GM19438 (cell line): Measurements from ENCODE around the gene LATS1.
"Not testable (repeated sequence)": the region's sequence is repeated elsewhere in the genome, so short reads cannot be mapped to it uniquely, and the experiment has no call there.

Experiments
- ATAC-seq: cut with Tn5 transposase; IDR thresholded peaks from one replicate; pipeline ENCODE4 v1.9.1; 2021; ENCODE audit warnings: low read depth; ENCODE audit not compliant: unreplicated experiment

LATS1 gene

GRCh38 chr6:149729824-149730223 is 11.9 kb upstream of the LATS1 start:
- ATAC-seq = no peak

DNA sequence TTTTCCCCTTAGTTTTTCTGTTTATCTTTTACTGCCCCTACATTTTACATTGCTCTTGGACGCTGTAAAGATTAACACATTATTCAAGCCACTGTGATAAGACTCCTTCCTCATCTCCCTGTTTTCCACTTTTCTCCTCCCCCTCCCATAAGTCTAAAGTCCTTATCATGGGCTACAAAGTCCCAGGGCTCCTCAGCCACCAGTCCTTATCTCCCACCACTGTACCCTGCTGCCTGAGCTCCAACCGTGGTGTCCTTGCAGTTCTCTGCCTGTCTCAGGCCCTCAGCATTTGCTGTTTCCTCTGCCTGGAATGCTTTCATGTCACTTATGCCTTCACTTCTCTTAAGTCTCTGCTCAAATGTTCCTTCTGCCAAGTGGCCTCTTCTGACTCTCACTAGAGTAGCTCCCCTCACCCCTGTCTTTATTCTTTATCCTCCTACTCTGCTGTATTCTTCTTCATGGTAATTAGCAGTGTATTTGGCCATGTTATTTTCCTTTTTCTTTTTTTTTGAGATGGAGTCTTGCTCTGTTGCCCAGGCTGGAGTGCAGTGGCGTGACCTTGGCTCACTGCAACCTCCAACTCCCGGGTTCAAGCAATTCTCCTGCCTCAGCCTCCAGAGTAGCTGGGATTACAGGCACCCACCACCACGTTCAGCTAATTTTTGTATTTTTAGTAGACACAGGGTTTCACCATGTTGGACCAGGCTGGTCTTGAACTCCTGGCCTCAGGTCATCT is 10.8 kb upstream of the LATS1 start:
- no peak for ATAC-seq

- ATAC-seq = no peak
These were observed 10.0 kb upstream of the LATS1 start for GRCh38 chr6:149727793-149728498.

GRCh38 chr6:149725785-149726184 is 7.9 kb upstream of the LATS1 start:
- ATAC-seq = no peak

- ATAC-seq = no peak
These were observed 6.0 kb upstream of the LATS1 start for GRCh38 chr6:149723771-149724417.

DNA sequence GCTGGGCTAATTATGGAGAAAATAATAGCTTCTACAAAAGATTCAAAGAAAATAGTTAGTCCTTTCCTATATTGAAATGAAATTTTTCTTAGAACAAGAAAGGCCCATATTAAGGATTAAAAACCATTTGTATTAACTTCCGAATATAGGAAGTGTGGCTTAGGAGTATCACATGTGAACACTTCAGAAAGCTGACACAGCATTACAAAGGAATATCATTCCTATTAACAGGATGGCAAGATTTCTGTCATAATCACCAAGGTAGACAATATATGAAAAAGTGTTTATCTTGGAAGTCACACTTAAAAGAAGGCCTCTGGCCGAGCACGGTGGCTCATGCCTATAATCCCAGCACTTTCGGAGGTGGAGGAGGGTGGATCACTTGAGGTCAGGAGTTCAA is 5.4 kb upstream of the LATS1 start:
- ATAC-seq = no peak

- no peak for ATAC-seq
These were observed 1.6 kb upstream of the LATS1 start for GRCh38 chr6:149719531-149719930.

- ATAC-seq = no peak
These were observed 680 bp downstream of the LATS1 start for GRCh38 chr6:149717255-149717587.

DNA sequence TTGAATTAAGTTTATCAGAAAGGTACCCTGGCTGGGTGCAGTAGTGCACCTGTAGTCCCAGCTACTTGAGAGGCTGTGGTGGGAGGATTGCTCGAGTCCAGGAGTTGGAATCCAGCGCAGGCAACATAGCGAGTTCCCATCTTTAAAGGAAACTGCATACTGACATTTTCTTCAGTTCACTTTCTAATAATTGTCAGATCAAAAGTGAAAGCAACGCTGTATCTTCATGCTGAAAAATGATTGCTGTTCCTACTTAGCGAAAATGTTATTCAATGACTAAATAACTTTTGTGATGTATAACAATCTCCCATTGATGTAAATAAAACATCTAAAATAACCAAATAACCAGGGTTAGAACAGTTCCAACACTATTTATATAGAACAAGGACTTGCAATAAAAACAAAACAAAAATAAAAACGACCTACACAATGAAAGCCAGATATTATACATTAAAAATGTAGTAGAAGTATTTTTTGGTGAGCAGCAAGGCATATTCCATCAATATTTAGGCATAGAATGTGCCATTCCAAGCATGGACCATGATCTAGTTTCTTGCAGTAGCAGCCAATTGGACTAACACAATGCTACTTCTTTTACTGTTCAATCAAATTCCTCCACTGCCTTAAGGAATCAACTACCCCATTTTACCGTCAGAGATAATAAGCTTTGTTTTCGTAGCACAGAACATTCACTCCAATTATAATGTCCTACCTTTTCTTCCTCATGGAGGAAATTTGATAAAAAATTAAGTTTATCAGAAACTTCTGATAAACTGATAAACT is 1.5 kb downstream of the LATS1 start:
- no peak for ATAC-seq

GRCh38 chr6:149714442-149714841 is 3.5 kb downstream of the LATS1 start:
- ATAC-seq = no peak

- ATAC-seq = no peak
These were observed 6.2 kb downstream of the LATS1 start for GRCh38 chr6:149711711-149712110.

GRCh38 chr6:149701714-149702113 is 16.2 kb downstream of the LATS1 start:
- ATAC-seq = no peak

DNA sequence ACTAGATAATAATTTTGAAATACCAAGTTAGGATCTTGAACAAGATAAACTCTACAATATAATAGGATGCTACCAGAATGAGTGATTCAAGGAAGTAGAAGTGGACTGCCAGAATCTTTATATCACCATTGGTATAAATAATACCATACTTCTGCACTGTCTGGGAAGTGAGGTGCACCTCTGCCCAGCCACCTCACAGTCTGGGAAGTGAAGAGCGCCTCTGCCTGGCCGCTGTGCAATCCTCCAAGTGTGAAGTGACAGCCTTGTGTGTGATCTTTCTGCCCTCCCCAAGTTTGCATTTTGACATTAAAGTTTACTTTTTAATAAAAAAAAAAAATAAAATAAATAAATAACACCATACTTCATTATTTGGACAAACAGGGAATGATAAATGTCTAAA is 18.8 kb downstream of the LATS1 start:
- no peak for ATAC-seq

- ATAC-seq = no peak
These were observed 19.7 kb downstream of the LATS1 start for GRCh38 chr6:149698175-149698574.

- ATAC-seq = no peak
These were observed 21.0 kb downstream of the LATS1 start for GRCh38 chr6:149696901-149697300.

DNA sequence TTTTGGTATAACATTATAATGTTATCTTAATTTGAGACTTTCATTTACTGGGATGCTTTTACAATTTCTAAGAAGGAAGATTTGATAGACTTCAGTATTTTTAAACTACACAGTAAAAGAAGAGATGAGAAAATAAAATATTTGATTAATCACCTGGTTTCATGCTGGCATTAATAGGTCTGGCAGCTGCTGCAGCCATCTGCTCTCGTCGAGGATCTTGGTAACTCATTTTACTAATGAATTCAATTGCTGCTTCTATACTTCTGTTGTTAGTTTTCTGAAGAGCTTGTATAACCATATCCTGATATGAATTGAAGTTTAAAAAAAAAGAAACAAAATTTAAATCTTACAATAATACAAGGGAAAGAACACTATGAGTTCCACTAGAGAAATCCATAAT is 23.0 kb downstream of the LATS1 start:
- no peak for ATAC-seq

GRCh38 chr6:149691201-149691600 is 26.7 kb downstream of the LATS1 start:
- no peak for ATAC-seq

- ATAC-seq = no peak
These were observed 31.7 kb downstream of the LATS1 start for GRCh38 chr6:149686230-149686629.

DNA sequence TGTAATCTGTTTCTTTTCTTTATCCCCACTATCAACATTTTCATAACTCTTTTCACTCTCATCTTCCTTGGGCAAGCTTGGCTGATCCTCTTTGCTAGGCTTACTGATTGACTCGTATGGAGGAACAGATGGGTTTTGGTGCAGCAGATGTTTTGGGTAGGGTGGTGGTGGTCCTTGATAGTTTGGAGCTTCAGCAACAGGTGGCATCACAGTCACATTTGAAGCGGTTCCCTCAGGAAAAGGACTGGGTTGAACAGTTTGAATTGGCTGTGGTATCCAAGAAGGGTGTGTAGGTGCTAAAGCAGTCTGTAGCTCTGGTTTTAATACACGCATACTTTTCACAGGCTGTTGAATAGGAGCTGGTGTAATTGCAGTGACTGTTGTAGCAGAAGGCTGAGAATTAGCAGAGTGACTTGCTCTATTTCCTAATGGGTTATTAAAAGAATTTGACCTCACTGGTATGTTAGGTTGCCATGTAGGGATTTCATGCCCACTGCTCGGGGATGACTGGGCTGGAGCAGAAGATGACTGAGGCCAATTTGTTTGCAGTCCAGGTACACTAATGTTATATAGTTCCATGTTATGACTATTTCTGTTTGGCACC is 34.5 kb downstream of the LATS1 start:
- ATAC-seq = no peak

- not testable (repeated sequence) for ATAC-seq
These were observed 36.1 kb downstream of the LATS1 start for GRCh38 chr6:149681845-149682244.

DNA sequence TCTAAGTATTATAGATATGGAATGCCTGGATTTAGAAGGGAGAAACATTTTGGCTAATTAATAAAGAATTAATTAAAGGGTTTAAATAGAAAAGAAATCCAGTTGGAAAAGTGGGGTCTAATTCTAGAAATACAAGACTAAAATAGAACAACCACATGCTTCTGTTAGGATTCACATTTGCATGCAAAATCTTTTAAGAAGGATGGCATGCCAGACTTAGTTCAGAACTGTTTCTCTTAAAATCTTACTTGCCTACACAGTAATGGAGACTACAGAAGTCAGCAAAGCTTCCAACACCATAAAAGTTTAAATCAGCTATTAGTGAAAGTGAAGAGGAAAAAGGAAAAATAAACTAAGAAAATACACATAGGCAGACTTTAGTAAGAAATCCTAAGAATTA is 36.7 kb downstream of the LATS1 start:
- no peak for ATAC-seq
